Glutamatergic neuron (in vitro differentiated cells): ENCODE data around the gene SIRPA. TPM values are rescaled to one million over a fixed set of nuclear protein-coding genes. Genes with fewer than 3 reads are reported as not detected.

Source experiments
- DNase-seq: peaks from one replicate; pipeline ENCODE4 v3.0.0; 2022
- H3K27ac Mint-ChIP-seq: one replicate; pipeline ENCODE4 v1.8.0; 2020; ENCODE audit warnings: mild to moderate bottlenecking, mixed read lengths, inconsistent platforms; ENCODE audit not compliant: unreplicated experiment
- H3K27me3 Mint-ChIP-seq: one replicate; pipeline ENCODE4 v1.8.0; 2020; ENCODE audit warnings: mild to moderate bottlenecking, moderate library complexity, mixed read lengths, inconsistent platforms; ENCODE audit not compliant: unreplicated experiment
- H3K36me3 Mint-ChIP-seq: one replicate; pipeline ENCODE4 v1.8.0; 2020; ENCODE audit warnings: mild to moderate bottlenecking, mixed read lengths, inconsistent platforms; ENCODE audit not compliant: unreplicated experiment
- H3K4me1 Mint-ChIP-seq: one replicate; pipeline ENCODE4 v1.8.0; 2020; ENCODE audit warnings: mild to moderate bottlenecking, low read depth, mixed read lengths, inconsistent platforms; ENCODE audit not compliant: unreplicated experiment
- H3K4me3 Mint-ChIP-seq: one replicate; pipeline ENCODE4 v1.8.0; 2020; ENCODE audit warnings: mild to moderate bottlenecking, mixed read lengths, inconsistent platforms; ENCODE audit not compliant: unreplicated experiment
- H3K9me3 Mint-ChIP-seq: one replicate; pipeline ENCODE4 v1.8.0; 2020; ENCODE audit warnings: mild to moderate bottlenecking, moderate library complexity, mixed read lengths, inconsistent platforms; ENCODE audit not compliant: unreplicated experiment
- total RNA-seq: library from RNA; stranded (reverse); fragmentation: NEBNext Ultra II Directional; extraction: Animal tissue kit (Norgen Biotek cat#: 25700); gene quantifications from one replicate; pipeline ENCODE4 v1.2.1, GENCODE V29; 2021; ENCODE audit not compliant: unreplicated experiment
- TF ChIP-seq, protein P1 (sequence below): fragments of 200-600 bp; sonication (generic); IDR thresholded peaks from one replicate; pipeline ENCODE4 v1.5.0; 2021; ENCODE audit not compliant: partially characterized antibody, unreplicated experiment

SIRPA gene
- total RNA-seq, 1 donor from 2014 or later, result 0.34 TPM

DNA sequence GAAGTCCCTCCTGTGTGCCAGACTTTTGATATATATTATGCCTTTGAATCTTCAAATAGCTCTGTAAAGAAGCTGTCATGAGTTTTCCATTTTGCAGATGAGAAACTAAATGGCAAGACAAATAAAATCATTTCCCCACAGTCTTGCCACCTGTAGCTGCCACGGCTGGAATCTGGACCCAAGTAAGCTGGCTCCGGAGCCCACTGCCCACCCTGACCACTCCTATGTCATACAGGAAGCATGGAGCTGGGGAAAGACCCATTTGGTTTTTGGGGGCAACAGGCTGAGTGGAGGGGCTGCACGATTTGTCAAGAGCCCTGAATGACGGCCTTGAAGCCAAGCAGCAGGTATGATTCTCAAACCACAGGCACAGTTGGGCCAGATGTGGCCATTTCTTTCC is 10.0 kb upstream of the SIRPA start:
- Mint-ChIP-seq H3K27ac (no peak overlapping the region), H3K27me3 (peaks cover 6% of the 10 kb centered on the region), H3K9me3 (peaks cover 7% of the 10 kb centered on the region), H3K4me1 (no peaks in the 10 kb centered on the region), H3K4me3 (no peak overlapping the region), H3K36me3 (no peaks in the 10 kb centered on the region)
- TF ChIP-seq, protein P1, sequence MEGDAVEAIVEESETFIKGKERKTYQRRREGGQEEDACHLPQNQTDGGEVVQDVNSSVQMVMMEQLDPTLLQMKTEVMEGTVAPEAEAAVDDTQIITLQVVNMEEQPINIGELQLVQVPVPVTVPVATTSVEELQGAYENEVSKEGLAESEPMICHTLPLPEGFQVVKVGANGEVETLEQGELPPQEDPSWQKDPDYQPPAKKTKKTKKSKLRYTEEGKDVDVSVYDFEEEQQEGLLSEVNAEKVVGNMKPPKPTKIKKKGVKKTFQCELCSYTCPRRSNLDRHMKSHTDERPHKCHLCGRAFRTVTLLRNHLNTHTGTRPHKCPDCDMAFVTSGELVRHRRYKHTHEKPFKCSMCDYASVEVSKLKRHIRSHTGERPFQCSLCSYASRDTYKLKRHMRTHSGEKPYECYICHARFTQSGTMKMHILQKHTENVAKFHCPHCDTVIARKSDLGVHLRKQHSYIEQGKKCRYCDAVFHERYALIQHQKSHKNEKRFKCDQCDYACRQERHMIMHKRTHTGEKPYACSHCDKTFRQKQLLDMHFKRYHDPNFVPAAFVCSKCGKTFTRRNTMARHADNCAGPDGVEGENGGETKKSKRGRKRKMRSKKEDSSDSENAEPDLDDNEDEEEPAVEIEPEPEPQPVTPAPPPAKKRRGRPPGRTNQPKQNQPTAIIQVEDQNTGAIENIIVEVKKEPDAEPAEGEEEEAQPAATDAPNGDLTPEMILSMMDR, result no peak
- DNase-seq, result no peak

DNA sequence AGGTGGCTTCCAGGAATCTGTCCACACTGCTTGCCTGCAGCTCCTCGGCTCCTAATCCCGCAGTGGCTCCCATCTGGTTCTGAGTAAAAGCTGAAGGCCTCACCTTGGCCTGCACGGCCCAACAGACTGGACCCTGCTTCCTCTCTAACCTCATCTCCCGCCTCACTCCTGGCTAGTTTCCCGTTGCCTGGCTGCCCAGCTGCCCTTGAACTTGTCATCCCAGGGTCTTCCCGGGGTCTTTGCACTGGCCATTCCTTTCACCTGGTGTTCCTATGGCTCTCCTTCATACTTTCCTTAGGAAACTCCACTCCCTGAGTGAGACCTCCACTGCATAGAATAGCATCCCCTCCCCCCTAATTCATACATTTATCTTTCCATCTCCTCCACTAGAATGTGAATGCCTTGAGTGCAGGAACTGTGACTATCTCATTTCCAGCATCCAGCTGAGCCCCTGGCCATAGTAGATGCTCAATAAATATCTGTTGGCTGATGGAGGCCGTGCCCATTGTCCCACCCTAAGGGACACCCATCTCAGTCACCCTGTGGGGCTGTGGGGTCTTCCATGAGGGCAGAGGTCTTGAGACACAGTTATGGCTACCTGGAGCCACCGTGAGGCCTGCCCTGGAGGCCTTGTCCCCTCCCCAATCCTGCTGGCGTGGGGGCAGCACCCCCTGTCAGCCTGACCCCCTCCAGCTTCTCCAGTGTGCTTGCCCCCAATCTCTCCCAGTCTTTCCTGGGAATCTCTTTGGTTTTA is 9.1 kb upstream of the SIRPA start:
- Mint-ChIP-seq H3K9me3 (peaks cover 10% of the 10 kb centered on the region), H3K36me3 (no peaks in the 10 kb centered on the region), H3K4me3 (no peak overlapping the region), H3K4me1 (no peaks in the 10 kb centered on the region), H3K27me3 (peaks cover 6% of the 10 kb centered on the region), H3K27ac (no peak overlapping the region)
- TF ChIP-seq, protein P1, result no peak
- no peak for DNase-seq

DNA sequence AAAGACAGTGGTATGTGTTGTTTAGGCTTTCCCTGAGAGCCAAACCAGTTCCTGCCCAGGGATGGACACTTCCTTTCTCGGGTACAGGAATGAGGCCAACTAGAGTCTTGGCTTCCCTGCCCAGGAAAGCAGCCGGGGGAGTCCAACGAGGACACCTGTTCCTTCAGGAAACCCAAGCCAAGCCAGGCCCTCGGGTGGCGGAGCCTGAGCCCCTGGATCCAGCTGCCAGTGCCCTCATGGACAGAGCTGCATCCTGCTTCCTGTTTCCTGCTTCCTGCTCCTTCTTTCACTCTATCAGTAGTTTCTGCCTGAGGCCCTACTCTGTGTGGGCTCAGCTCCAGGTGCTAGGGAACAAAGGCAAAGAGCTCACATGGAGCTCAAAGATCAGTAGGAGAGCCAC is 7.9 kb upstream of the SIRPA start:
- H3K27ac Mint-ChIP-seq, result no peak overlapping the region
- H3K4me3 Mint-ChIP-seq, result no peak overlapping the region
- no peaks in the 10 kb centered on the region for H3K4me1 Mint-ChIP-seq
- TF ChIP-seq, protein P1, result no peak
- no peak for DNase-seq
- peaks cover 12% of the 10 kb centered on the region for H3K9me3 Mint-ChIP-seq
- peaks cover 6% of the 10 kb centered on the region for H3K27me3 Mint-ChIP-seq
- H3K36me3 Mint-ChIP-seq, result no peaks in the 10 kb centered on the region

DNA sequence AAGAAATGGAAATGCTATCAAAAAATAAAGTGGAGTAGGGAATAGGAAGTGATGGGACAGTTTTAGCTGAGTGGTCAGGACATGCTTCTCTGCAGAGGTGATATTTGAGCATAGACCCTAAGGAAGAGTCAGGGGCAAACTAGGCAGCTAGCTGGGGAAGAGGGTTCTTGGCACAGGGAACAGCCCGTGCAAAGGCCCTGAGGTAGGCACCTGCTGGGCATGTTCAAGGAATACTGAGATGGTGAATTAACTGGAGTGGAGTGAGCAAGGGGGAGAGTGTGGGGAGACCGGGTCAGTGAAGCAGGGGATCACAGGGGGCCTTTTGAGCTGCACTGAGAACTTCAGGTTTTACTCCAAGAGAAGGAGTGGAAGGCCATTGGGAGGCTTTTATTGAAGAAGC is 7.5 kb upstream of the SIRPA start:
- no peak for DNase-seq
- H3K9me3 Mint-ChIP-seq, result peaks cover 12% of the 10 kb centered on the region
- H3K27ac Mint-ChIP-seq, result no peak overlapping the region
- H3K4me1 Mint-ChIP-seq, result no peaks in the 10 kb centered on the region
- TF ChIP-seq, protein P1, result no peak
- peaks cover 6% of the 10 kb centered on the region for H3K27me3 Mint-ChIP-seq
- no peaks in the 10 kb centered on the region for H3K36me3 Mint-ChIP-seq
- no peak overlapping the region for H3K4me3 Mint-ChIP-seq

DNA sequence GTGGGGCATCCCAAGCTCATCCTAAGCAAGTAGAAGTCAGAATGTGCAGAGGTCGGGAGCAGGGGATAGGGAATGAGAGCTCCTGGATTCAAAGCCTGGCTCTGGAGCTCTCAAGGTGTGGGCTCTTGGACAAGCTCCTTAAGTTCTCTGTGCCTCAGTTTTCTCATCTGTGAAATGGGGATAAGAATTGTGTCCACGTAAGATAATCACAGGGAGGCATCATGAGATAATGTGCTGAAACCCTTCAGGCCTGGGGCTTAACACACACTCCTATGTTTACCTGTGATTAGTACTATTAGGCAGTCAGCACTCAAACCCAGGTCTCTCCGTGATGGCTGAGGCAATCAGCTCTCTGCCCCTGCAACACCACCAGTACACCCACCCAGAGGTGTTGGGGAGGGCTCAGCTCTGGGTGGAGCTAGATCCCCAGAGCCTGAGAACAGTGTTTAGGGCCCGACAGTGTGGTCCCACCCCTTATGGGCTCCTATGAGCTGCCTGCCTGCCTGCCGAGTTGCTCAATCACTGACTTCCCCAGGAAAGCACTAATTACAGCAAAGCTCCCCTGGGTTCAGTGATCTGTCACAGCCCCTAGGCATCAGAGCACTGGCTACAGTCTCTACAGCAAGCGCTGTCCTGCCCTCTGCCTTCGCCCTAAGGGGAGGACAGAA is 6.3 kb upstream of the SIRPA start:
- Mint-ChIP-seq H3K4me1 (no peaks in the 10 kb centered on the region), H3K9me3 (peaks cover 14% of the 10 kb centered on the region), H3K4me3 (no peak overlapping the region), H3K27ac (no peak overlapping the region), H3K27me3 (peaks cover 6% of the 10 kb centered on the region), H3K36me3 (no peaks in the 10 kb centered on the region)
- no peak for DNase-seq
- TF ChIP-seq, protein P1, result no peak
